T47D (cell line): ENCODE measurements around the gene NOL6.
"Not testable (repeated sequence)": the region's sequence is repeated elsewhere in the genome, so short reads cannot be mapped to it uniquely, and the experiment has no call there.

ENCODE experiments used
- DNase-seq, 2 experiments: peaks; one replicate each; pipeline versions ENCODE4 v3.0.0 to v3.0.0-alpha.2; 2011 to 2012; ENCODE audit warnings: low read depth in 1 of 2, low spot score in 1 of 2
- JUND ChIP-seq: IDR thresholded peaks from 2 replicates; pipeline ENCODE4 v1.6.1; 2012; ENCODE audit warnings: low read depth
- in situ Hi-C: cut with HindIII; loops from 2 replicates; pipeline ENCODE4 v1.10.0; 2016; ENCODE audit warnings: low sequenced_read_pairs, low pct_unique_long_range_greater_than_20kb

The NOL6 gene

DNA sequence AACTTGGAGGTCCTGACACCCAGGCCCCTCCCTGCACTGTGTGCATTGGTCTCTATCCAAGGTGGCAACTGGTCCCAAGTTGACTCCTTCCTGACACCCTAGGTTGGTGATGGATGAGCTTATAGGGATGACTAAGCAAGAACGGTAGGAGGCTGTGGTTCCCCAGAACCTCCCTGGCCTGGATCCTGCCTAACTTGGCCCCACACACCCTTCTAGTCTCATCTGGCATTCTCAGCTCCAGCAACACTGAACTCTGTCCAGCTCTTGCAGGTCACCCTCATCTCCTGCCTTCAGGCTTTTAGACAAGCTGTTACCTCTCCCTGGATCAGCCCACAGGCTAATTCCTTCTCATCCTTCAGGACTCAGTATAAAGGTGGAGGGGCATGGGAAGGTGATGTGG lies 42.8 kb downstream of the NOL6 start:
- in situ Hi-C loops = no loop called here
- TF ChIP-seq JUND = no peak
- no peak for DNase-seq

DNA sequence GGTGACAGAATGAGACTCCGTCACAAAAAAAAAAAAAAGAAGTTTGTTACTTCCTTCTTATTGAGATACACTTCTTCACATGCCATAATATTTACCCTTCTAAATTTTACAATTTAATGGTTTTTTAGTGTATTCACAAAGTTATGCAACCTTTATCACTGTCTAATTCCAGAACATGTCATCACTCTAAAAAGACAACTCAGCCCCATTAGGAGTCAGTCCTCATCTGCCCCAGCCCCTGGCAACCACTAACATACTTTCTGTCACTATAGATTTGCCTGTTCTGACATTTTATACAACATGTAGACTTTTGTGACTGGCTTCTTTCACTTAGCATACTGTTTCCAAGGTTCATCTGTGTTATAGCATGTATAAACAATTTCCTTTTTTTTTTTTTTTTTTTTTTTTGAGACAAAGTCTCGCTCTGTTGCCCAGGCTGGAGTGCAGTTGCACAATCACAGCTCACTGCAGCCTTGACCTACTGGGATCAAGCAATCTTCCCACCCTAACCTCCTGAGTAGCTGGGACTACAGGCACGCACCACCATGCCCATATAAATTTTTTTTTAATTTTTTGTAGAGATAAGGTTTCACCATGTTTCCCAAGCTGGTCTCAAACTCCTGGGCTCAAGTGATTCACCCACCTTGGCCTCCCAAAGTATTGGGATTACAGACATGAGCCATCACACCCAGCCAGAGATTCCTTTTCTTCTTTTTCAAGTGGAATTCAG lies 44.3 kb downstream of the NOL6 start:
- in situ Hi-C loops = no loop called here
- no peak for TF ChIP-seq JUND
- DNase-seq = no peak

DNA sequence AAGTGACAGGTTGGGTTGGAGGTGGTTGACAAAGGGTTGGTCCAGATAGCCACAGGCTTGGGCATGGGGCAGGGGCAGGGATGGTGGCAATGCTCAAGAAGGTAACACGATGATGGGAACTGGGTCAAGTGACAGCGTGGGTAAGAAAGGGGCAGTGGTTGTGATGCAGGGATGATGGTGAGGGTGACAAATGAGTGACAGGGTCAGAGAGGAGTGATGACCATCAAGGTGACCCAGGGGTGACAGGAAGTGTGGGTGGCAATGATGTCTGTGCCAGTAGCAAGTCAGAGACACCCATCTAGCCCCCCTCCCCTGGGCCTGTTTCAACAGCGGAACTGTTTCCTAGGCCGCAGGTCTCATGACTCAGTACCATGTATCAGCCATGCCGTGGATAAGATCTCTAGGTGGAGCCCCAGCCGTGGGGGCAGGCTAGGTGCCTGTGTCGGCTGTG lies 46.9 kb downstream of the NOL6 start:
- TF ChIP-seq JUND = no peak
- in situ Hi-C loops = no loop called here
- DNase-seq = no peak

DNA sequence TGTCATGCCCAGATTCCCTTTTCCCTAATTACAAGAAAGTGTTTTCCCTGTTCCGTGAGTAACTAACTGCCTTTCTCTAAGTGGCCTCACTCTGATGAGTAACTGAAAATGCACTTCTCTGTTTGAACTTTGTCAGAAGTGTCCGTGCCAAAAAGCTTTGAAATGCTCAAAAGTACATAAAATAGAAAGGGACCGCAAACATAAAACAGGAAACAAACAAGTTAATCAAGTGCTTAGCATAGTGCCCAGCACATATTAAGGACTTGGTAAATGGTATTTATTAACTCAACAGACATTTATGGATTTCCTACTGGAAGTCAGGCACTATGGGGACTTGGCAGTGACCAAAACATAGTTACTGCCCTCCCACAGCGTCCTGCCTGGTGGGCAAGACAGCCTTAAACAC lies 48.6 kb downstream of the NOL6 start:
- TF ChIP-seq JUND = no peak
- in situ Hi-C loops = no loop called here

DNA sequence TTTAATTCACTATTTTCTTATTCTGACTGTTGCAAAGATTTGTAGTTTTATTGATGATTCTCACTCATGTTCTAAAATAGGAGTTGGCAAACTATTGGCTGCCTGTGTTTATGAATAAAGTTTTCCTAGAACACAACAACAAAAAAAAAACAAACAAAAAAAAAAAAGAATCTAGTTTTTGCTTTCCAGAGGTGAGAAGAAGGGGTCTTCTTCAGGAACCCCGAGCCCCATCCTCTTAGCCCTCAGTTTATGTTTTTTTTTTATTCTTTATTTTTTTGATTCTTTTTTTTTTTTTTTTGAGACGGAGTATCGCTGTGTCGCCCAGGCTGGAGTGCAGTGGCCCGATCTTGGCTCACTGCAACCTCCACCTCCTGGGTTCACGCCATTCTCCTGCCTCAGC lies 49.2 kb downstream of the NOL6 start:
- in situ Hi-C loops, DNase-seq: not testable (repeated sequence)

More for the DNA sequence above, 48.6 kb downstream of the NOL6 start:
- DNase-seq = no peak

- in situ Hi-C loops, DNase-seq: not testable (repeated sequence)
These were observed 49.7 kb downstream of the NOL6 start for GRCh38 chr9:33424043-33424442.

DNA sequence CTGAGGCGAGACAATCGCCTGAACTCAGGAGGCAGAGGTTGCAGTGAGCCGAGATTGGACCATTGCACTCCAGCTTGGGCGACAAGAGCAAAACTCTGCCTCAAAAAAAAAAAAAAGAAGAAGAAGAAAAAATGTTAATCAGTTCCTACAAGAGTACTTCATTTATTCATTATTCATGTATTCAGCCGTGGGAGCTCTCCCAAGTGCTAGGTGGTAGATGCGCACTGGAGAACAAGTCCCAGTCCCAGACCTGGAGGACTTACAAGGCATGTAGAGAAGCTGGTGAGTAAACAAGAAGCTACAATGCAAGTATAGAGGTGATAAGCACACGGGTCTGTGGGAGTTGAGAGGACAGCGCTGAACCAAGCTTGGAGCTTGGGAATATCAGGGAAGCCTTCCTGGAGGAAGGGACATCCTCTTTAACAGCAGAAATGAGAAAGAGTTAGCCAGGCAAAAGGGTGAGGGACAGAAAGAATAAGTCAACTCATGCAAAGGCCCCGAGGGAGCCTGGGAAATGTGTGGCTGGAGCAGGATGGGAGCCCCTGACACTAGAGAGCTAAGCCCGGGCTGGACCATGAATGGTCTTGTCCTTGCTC lies 53.9 kb downstream of the NOL6 start:
- in situ Hi-C loops = no loop called here
- no peak for DNase-seq
- no peak for TF ChIP-seq JUND

- no peak for TF ChIP-seq JUND
- no peak for DNase-seq
- in situ Hi-C loops = no loop called here
These were observed 55.6 kb downstream of the NOL6 start for GRCh38 chr9:33418090-33418489.

DNA sequence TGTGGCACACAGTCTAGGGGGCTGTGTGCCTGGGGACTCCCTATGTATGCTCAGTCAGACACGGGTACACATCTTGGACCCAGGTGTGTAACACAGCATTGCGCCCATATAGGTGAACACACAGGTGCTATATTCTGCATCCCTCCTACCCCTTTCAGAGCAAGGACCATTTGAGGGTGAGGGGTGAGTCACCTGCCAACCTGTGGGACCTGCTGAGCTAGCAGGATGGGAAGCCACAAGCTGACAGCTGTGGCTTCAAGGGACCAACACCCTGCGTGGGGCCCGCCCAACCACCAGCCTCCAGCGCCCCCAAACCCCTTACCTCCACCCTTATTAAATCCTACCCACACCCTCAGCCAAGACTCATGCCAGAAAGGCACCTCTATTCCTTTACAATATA lies 56.7 kb downstream of the NOL6 start:
- in situ Hi-C loops = no loop called here
- DNase-seq = no peak

DNA sequence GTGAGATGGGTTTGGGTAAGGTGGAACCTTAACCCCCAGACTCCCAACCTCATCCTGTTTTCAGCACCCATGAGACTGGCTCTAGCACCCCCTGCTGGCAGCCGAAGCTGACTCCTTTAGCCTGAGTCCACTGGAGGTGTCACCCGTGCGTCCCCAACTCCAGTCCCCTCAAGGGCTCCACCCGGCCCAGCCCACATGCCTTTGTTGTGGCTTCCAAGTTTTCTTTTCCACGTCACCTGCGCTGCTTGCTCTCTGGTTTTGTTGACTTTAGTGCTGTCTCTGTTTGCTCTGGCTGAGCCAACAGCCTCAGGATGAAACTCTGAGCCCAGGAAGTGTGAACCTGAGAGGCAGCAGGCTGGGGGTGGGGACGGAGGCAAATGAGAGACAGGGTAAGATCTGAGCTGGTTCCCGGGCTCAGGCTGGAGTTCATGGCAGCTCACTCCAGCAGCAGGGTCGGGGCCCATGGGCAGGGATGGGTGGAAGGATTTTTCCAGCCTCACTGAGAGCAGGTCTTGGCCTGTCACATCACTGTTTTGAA lies 58.2 kb downstream of the NOL6 start:
- in situ Hi-C loops = no loop called here
- no peak for TF ChIP-seq JUND

More for the DNA sequence above, 56.7 kb downstream of the NOL6 start:
- no peak for TF ChIP-seq JUND

DNA sequence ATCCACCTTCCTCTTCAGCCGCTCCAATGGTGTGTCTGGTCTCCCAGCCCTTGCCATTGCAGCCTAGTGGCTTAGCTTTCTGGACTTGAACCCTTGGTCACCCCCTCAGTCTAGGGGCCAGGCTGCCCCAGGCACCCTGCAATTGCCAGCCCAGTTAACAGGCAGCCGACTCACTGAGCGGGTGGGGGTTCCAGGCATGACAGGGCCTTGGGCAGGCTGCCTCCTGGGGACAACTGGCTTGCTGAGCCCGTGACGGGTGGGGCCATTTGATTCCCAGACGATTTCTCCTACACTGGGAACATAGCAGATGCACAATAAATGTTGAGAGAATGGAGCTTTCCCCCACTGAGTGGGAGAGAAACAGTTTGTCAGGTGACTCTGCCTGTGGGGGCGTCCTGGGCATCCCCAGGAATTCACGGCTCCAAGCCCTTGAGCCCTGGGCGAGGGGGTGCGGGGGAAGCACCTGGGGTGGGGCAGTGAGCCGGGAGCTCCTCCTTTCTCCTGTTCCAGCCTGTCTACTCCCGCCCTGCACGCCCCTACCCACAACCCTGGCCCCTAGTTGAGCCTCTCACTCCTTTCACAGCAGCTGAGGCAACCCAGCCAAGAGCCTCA lies 58.7 kb downstream of the NOL6 start:
- TF ChIP-seq JUND = no peak
- no peak for DNase-seq
- in situ Hi-C loops = no loop called here

More for the DNA sequence above, 58.2 kb downstream of the NOL6 start:
- peak; percentile 70 to 98 for DNase-seq

DNA sequence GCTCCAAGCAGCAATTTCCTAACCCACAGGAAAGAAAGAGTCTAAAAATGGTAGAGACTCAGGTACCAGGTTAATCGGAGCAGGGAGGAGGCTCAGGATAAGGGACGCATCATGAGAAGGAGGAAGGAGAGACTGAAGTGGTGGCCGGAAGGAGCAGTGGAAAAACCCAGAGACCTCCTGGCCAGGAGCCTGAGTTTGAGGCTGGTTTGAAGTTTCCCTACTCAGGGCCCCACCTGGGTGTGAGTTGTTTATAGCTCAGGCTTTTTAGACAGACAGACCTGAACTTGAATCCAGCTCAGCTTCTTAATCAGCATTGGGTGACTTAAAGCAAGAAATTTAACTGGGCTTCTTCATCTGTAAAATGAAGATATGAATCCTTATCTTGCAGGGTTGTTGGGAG lies 59.5 kb downstream of the NOL6 start:
- in situ Hi-C loops = no loop called here
- DNase-seq = no peak
- TF ChIP-seq JUND = no peak
